Hepatocyte (in vitro differentiated cells): ENCODE measurements around the gene GORASP1.

Source experiments
- CTCF ChIP-seq: fragments of 200-600 bp; sonication (generic); IDR thresholded peaks from 2 replicates; pipeline ENCODE4 v1.5.1; 2016; ENCODE audit warnings: antibody characterized with exemption, mild to moderate bottlenecking; ENCODE audit not compliant: poor library complexity
- EZH2 ChIP-seq: fragments of 200-600 bp; sonication (generic); IDR thresholded peaks from 2 replicates; pipeline ENCODE4 v1.6.1; 2016; ENCODE audit warnings: antibody characterized with exemption, mild to moderate bottlenecking, borderline replicate concordance

GRCh38 chr3:39104961-39105686 lies 2.3 kb downstream of the GORASP1 start:
- TF ChIP-seq CTCF (no peak), EZH2 (no peak)
